WTC11 (cell line): ENCODE measurements around the gene MUC12. TPM values are rescaled to one million over a fixed set of nuclear protein-coding genes. Genes with fewer than 3 reads are reported as not detected.

Experiments used
- ATAC-seq: fragments of 200-7000 bp; cut with Tn5 transposase; 2 replicates; pipeline ENCODE4 v1.10.0; 2021; ENCODE audit warnings: mild to moderate bottlenecking, moderate library complexity
- CTCF ChIA-PET: fragments of 300-600 bp; sonication (Branson Sonifier 250); formaldehyde crosslinking; loops from one replicate; lab custom pipeline; 2021; ENCODE audit warnings: antibody characterized with exemption; lab: Charles Lee
- POLR2A ChIA-PET: fragments of 350-600 bp; sonication (Branson Sonifier 250); formaldehyde crosslinking; loops from one replicate; lab custom pipeline; 2021; ENCODE audit warnings: antibody characterized with exemption; lab: Charles Lee
- DNase-seq: peaks from one replicate; pipeline ENCODE4 v3.0.0; 2021; ENCODE audit warnings: low spot score
- H3K27ac Mint-ChIP-seq: 2 replicates; pipeline ENCODE4 v1.8.0; 2021; ENCODE audit warnings: mixed read lengths
- H3K27me3 Mint-ChIP-seq: 2 replicates; pipeline ENCODE4 v1.8.0; 2021; ENCODE audit warnings: low read depth, mild to moderate bottlenecking, moderate library complexity, mixed read lengths
- H3K36me3 Mint-ChIP-seq: 2 replicates; pipeline ENCODE4 v1.8.0; 2021; ENCODE audit warnings: mixed read lengths
- H3K4me1 Mint-ChIP-seq: 2 replicates; pipeline ENCODE4 v1.8.0; 2022; ENCODE audit warnings: mixed read lengths
- H3K4me3 Mint-ChIP-seq: 2 replicates; pipeline ENCODE4 v1.8.0; 2021; ENCODE audit warnings: mild to moderate bottlenecking, moderate library complexity, mixed read lengths
- H3K9me3 Mint-ChIP-seq: 2 replicates; pipeline ENCODE4 v1.8.0; 2021; ENCODE audit warnings: mixed read lengths
- ATF2 ChIP-seq: sonication (generic); formaldehyde crosslinking; IDR thresholded peaks from 2 replicates; pipeline ENCODE4 v1.8.1; 2022; ENCODE audit warnings: low read depth, missing genetic modification reagents, borderline replicate concordance
- CBFB ChIP-seq: sonication (generic); formaldehyde crosslinking; IDR thresholded peaks from 2 replicates; pipeline ENCODE4 v1.8.1; 2022; ENCODE audit warnings: mild to moderate bottlenecking, low read depth, missing genetic modification reagents
- E2F4 ChIP-seq: sonication (generic); formaldehyde crosslinking; IDR thresholded peaks from 2 replicates; pipeline ENCODE4 v1.8.1; 2022; ENCODE audit warnings: low read depth, mild to moderate bottlenecking, moderate library complexity, missing genetic modification reagents, borderline replicate concordance
- ERG ChIP-seq: fragments of 250-450 bp; sonication (Bioruptor Pico); IDR thresholded peaks from 2 replicates; pipeline ENCODE4 v1.8.0; 2021; ENCODE audit warnings: mild to moderate bottlenecking
- ESRRA ChIP-seq: sonication (generic); formaldehyde crosslinking; IDR thresholded peaks from 2 replicates; pipeline ENCODE4 v1.8.1; 2022; ENCODE audit warnings: mild to moderate bottlenecking, missing genetic modification reagents, borderline replicate concordance
- ETV6 ChIP-seq: sonication (generic); formaldehyde crosslinking; IDR thresholded peaks from 2 replicates; pipeline ENCODE4 v1.8.1; 2022; ENCODE audit warnings: mild to moderate bottlenecking, missing genetic modification reagents
- GTF2I ChIP-seq: fragments of 250-450 bp; sonication (Bioruptor Pico); conservative IDR thresholded peaks from 2 replicates; pipeline ENCODE4 v1.4.0; 2021; ENCODE audit warnings: mild to moderate bottlenecking
- HMGXB4 ChIP-seq: sonication (generic); formaldehyde crosslinking; IDR thresholded peaks from 2 replicates; pipeline ENCODE4 v1.8.1; 2023; ENCODE audit warnings: mild to moderate bottlenecking, moderate library complexity, missing genetic modification reagents
- NFE2L1 ChIP-seq: sonication (generic); formaldehyde crosslinking; IDR thresholded peaks from 2 replicates; pipeline ENCODE4 v1.8.1; 2023; ENCODE audit warnings: missing genetic modification reagents
- TCF7 ChIP-seq: sonication (generic); formaldehyde crosslinking; IDR thresholded peaks from 2 replicates; pipeline ENCODE4 v1.8.0; 2022; ENCODE audit warnings: mild to moderate bottlenecking, low read depth, missing genetic modification reagents, moderate library complexity
- TEAD1 ChIP-seq: sonication (generic); formaldehyde crosslinking; IDR thresholded peaks from 2 replicates; pipeline ENCODE4 v1.8.0; 2022; ENCODE audit warnings: mild to moderate bottlenecking, missing genetic modification reagents
- TEAD4 ChIP-seq: sonication (generic); formaldehyde crosslinking; IDR thresholded peaks from 2 replicates; pipeline ENCODE4 v1.8.0; 2022; ENCODE audit warnings: mild to moderate bottlenecking, missing genetic modification reagents
- USF2 ChIP-seq: sonication (generic); formaldehyde crosslinking; IDR thresholded peaks from 2 replicates; pipeline ENCODE4 v1.8.1; 2023; ENCODE audit warnings: mild to moderate bottlenecking, missing genetic modification reagents, moderate library complexity
- ZBTB43 ChIP-seq: sonication (generic); formaldehyde crosslinking; IDR thresholded peaks from 2 replicates; pipeline ENCODE4 v1.8.1; 2023; ENCODE audit warnings: mild to moderate bottlenecking, missing genetic modification reagents
- ZNF121 ChIP-seq: sonication (generic); formaldehyde crosslinking; IDR thresholded peaks from 2 replicates; pipeline ENCODE4 v1.8.0; 2023; ENCODE audit warnings: missing genetic modification reagents
- ZNF219 ChIP-seq: sonication (generic); formaldehyde crosslinking; IDR thresholded peaks from 2 replicates; pipeline ENCODE4 v1.8.0; 2023; ENCODE audit warnings: missing genetic modification reagents, mild to moderate bottlenecking, borderline replicate concordance
- ZNF281 ChIP-seq: sonication (generic); formaldehyde crosslinking; IDR thresholded peaks from 2 replicates; pipeline ENCODE4 v1.8.0; 2023; ENCODE audit warnings: mild to moderate bottlenecking, missing genetic modification reagents
- ZNF396 ChIP-seq: fragments of 250-450 bp; sonication (Bioruptor Pico); IDR thresholded peaks from 2 replicates; pipeline ENCODE4 v1.8.0; 2021; ENCODE audit warnings: mild to moderate bottlenecking, moderate library complexity, borderline replicate concordance
- ZNF416 ChIP-seq: fragments of 250-450 bp; sonication (Bioruptor Pico); IDR thresholded peaks from 2 replicates; pipeline ENCODE4 v1.9.0; 2021; ENCODE audit warnings: mild to moderate bottlenecking, inconsistent platforms
- ZNF512 ChIP-seq: sonication (generic); formaldehyde crosslinking; IDR thresholded peaks from 2 replicates; pipeline ENCODE4 v1.8.1; 2022; ENCODE audit warnings: missing genetic modification reagents, borderline replicate concordance
- total RNA-seq: library from RNA; stranded (reverse); gene quantifications from 3 replicates; pipeline ENCODE4 v1.2.3, GENCODE V29; 2021

MUC12 gene
- total RNA-seq, 1 experiment from 2014 or later, result 5.7 TPM

- TF ChIP-seq ZBTB43 (CRISPR knock-in tag), result no peak
- TF ChIP-seq CBFB, result no peak
- TF ChIP-seq ZNF416 (CRISPR knock-in tag), result no peak
- TF ChIP-seq ZNF121 (CRISPR knock-in tag), result 0 out of 2 replicates have a peak, but pooled peaks have one; percentile 12
Observed at GRCh38 chr7:100965045-100965722, 4.2 kb upstream of the MUC12 start (continued).

GRCh38 chr7:100965723-100966541 lies 3.4 kb upstream of the MUC12 start:
- DNase-seq, result peak; percentile 99
- peak overlapping the region; percentile 94 for H3K27ac Mint-ChIP-seq
- peak overlapping the region; percentile 94 for H3K4me3 Mint-ChIP-seq
- H3K9me3 Mint-ChIP-seq, result no peaks in the 10 kb centered on the region
- ATAC-seq, result peak; percentile 93
- peaks cover 39% of the 10 kb centered on the region for H3K4me1 Mint-ChIP-seq
- H3K27me3 Mint-ChIP-seq, result peaks cover 30% of the 10 kb centered on the region
- peaks cover 5% of the 10 kb centered on the region; the same call in 1 of the 2 replicates for H3K36me3 Mint-ChIP-seq
- ChIA-PET CTCF (interaction anchor here (0.6 to 2.0 kb wide), 53 partner anchors 8 to 1223 kb away, joined by 3 to 27 read pairs (median 5); partner anchors contain the start of genes ACHE, FBXO24, LRCH4 and MUC17), POLR2A (interaction anchor here (0.7 to 1.0 kb wide), 8 partner anchors 15 to 199 kb away, joined by 3 to 12 read pairs (median 4); partner anchors contain the start of genes MUC3A, UFSP1 and VGF)
- 0 out of 2 replicates have a peak, but pooled peaks have one; percentile 47 for TF ChIP-seq ZNF281
- TF ChIP-seq ATF2, result no peak
- TF ChIP-seq TEAD1 (CRISPR knock-in tag), result peak; percentile 78
- TF ChIP-seq ERG, result no peak
- no peak for TF ChIP-seq TEAD4 (CRISPR knock-in tag)
- TF ChIP-seq E2F4, result no peak
- TF ChIP-seq HMGXB4 (CRISPR knock-in tag), result peak; percentile 98
- no peak for TF ChIP-seq ZNF396 (CRISPR knock-in tag)
- TF ChIP-seq NFE2L1 (CRISPR knock-in tag), result no peak
- no peak for TF ChIP-seq TCF7 (CRISPR knock-in tag)
- TF ChIP-seq ZNF416 (CRISPR knock-in tag), result no peak
- TF ChIP-seq ESRRA (CRISPR knock-in tag), result no peak; the same call in 1 of the 2 replicates
- peak; percentile 70 for TF ChIP-seq ETV6
- TF ChIP-seq USF2 (CRISPR knock-in tag), result peak; percentile 5
- TF ChIP-seq ZNF219 (CRISPR knock-in tag), result no peak
- TF ChIP-seq GTF2I (CRISPR knock-in tag), result no peak
- no peak for TF ChIP-seq ZNF512 (CRISPR knock-in tag)
